KOPT-K1 (cell line): ENCODE measurements around the gene SRI.
"Not testable (repeated sequence)": the region's sequence is repeated elsewhere in the genome, so short reads cannot be mapped to it uniquely, and the experiment has no call there.

Experiments used
- H3K27ac ChIP-seq: fragments of 200-600 bp; sonication (generic); 2 replicates; pipeline ENCODE4 v1.5.1; 2016; ENCODE audit warnings: antibody characterized with exemption, mild to moderate bottlenecking, low read depth, low read length; ENCODE audit not compliant: poor library complexity, severe bottlenecking
- H3K36me3 ChIP-seq: fragments of 200-600 bp; sonication (generic); 2 replicates; pipeline ENCODE4 v1.5.1; 2017; ENCODE audit warnings: antibody characterized with exemption, mild to moderate bottlenecking, low read length, moderate library complexity; ENCODE audit not compliant: insufficient read depth
- H3K9me3 ChIP-seq: fragments of 200-600 bp; sonication (generic); 2 replicates; pipeline ENCODE4 v1.5.1; 2017; ENCODE audit warnings: antibody characterized with exemption, low read length, mild to moderate bottlenecking; ENCODE audit not compliant: insufficient read depth, poor library complexity, severe bottlenecking

SRI gene

DNA sequence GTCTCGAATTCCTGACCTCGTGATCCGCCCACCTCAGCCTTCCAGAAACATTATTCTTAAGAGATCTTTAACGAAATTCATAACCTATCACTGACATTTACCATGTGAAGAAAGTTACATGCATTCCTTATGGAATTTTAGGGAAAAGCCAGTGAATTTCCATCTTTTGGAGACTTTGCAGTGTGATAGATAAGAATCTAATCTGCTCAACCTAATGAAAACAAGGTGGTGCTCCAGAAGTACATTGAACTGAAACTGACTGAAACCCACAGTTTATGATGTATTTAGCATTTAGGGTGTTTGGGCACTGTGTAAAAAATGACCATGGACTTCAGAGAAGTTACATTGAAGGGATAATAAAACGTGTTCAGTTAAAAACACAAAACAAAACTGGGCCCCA lies 43.6 kb downstream of the SRI start:
- no peak overlapping the region for H3K27ac ChIP-seq
- no peaks in the 10 kb centered on the region for H3K36me3 ChIP-seq
- H3K9me3 ChIP-seq: no peaks in the 10 kb centered on the region

DNA sequence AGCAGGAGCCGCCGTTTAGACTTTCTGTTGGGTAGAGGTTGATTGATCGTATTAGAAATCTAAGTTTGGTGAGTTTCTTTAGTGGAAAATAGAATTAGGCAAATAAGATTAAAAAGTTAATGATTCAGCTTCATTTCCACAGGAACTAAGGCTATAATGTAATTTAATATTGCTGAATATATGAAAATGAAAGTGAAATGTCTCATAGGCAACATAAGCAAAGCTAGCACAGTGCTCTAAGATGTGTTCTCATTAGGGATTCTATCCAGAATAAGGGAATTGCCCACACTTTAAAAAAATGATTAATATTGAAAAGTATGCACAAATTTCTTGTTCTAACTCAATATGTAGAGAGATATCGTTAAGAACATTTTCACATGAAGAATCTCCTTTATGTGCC lies 47.0 kb downstream of the SRI start:
- no peaks in the 10 kb centered on the region for H3K36me3 ChIP-seq
- H3K27ac ChIP-seq: no peak overlapping the region
- no peaks in the 10 kb centered on the region for H3K9me3 ChIP-seq

DNA sequence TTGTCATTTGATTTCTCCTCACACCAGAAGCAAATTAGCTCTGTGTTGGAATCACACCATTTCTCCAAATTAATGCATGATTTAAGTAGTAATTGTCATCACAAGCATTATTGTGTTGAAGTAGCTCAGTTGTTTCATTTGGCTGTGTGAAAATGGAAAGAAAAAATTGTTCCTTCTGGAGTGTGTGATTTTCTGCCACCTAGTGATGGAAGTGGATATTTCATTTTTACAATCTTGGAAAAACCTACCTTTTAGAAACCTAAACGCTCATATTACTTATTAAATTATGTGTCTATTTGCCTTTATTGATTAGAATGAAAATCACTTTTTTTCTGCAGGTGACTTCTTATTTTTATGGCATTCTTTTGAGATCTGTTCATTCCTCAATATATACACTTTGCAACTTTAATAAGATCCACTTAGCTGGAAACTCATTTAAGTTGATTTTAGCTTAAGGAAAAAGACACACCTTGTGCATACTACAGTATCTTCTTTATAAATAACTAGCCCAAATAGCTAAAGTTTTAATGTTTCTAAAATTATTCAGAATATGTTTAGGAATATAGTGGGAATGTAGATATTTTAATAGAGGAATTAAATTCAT lies 50.0 kb downstream of the SRI start:
- no peaks in the 10 kb centered on the region for H3K9me3 ChIP-seq
- no peak overlapping the region for H3K27ac ChIP-seq
- no peaks in the 10 kb centered on the region for H3K36me3 ChIP-seq

- H3K27ac ChIP-seq: no peak overlapping the region
- no peaks in the 10 kb centered on the region for H3K9me3 ChIP-seq
- H3K36me3 ChIP-seq: no peaks in the 10 kb centered on the region
These were observed 52.1 kb downstream of the SRI start for GRCh38 chr7:88167721-88168120.

GRCh38 chr7:88167223-88167622 lies 52.6 kb downstream of the SRI start:
- no peaks in the 10 kb centered on the region for H3K9me3 ChIP-seq
- H3K36me3 ChIP-seq: no peaks in the 10 kb centered on the region
- no peak overlapping the region for H3K27ac ChIP-seq

DNA sequence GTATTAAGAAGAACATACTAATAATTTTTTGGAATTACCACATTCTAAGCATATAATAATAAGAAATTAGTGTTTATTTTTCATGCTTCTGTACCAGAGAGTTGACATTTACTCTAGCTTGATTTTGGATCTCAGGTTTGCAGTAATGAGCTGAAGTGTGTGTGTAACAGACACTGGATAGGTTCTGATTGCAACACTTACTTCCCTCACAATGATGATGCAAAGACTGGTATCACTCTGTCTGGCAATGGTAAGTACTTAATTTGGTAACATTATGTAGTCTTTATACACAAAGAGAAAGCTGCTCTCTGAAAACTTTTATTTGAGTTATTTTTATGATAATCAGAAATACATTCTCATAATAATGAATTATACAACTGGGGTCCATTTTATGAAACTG lies 54.1 kb downstream of the SRI start:
- no peaks in the 10 kb centered on the region for H3K36me3 ChIP-seq
- H3K27ac ChIP-seq: no peak overlapping the region

GRCh38 chr7:88159741-88160140 lies 60.1 kb downstream of the SRI start:
- Histone ChIP-seq H3K36me3 (peaks cover 22% of the 10 kb centered on the region), H3K9me3 (peaks cover 17% of the 10 kb centered on the region)
- not testable (repeated sequence) for H3K27ac ChIP-seq

More for the DNA sequence above, 54.1 kb downstream of the SRI start:
- no peaks in the 10 kb centered on the region for H3K9me3 ChIP-seq

GRCh38 chr7:88156356-88156755 lies 63.5 kb downstream of the SRI start:
- no peak overlapping the region for H3K27ac ChIP-seq
- peaks cover 40% of the 10 kb centered on the region for H3K36me3 ChIP-seq
- peaks cover 17% of the 10 kb centered on the region for H3K9me3 ChIP-seq

DNA sequence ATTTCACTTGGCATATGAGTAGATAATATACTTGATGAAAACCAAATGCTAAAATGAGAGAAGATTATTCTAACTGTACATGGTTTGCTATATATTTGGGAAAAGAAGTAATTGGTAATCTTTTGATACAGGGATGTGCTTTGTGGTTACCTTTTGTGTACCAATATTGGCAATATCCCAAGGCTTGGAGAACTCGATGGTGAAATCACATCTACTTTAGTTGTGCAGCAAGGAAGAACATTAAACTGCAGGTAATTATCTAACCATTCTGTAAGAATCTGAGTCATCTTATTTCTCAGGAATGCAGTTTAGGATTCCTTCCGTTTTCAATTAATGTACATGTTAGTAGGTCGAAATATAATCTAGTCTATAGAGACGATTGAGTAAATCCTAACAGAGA lies 64.1 kb downstream of the SRI start:
- H3K36me3 ChIP-seq: peaks cover 46% of the 10 kb centered on the region
- H3K27ac ChIP-seq: no peak overlapping the region
- H3K9me3 ChIP-seq: peaks cover 17% of the 10 kb centered on the region
